Smooth muscle cell (in vitro differentiated cells): Measurements from ENCODE around the gene EIF6. TPM values are rescaled to one million over a fixed set of nuclear protein-coding genes. Genes with fewer than 3 reads are reported as not detected.

ENCODE experiments used
- DNase-seq: peaks from one replicate; lab custom pipeline; 2025; ENCODE audit not compliant: unreplicated experiment; lab: John Stamatoyannopoulos, UW
- H2AFZ ChIP-seq: fragments of 200-600 bp; sonication (generic); 2 replicates; pipeline ENCODE4 v1.6.0; 2016; ENCODE audit warnings: antibody characterized with exemption, low read depth, mild to moderate bottlenecking
- H3F3A ChIP-seq: fragments of 200-600 bp; sonication (generic); 2 replicates; pipeline ENCODE4 v1.6.0; 2017; ENCODE audit warnings: antibody characterized with exemption, low read depth
- H3K27ac ChIP-seq: fragments of 200-600 bp; sonication (generic); 2 replicates; pipeline ENCODE4 v1.5.1; 2016; ENCODE audit warnings: low read depth, mild to moderate bottlenecking
- H3K27me3 ChIP-seq: fragments of 200-600 bp; sonication (generic); 2 replicates; pipeline ENCODE4 v1.6.1; 2016; ENCODE audit warnings: low read depth, mild to moderate bottlenecking
- H3K36me3 ChIP-seq: fragments of 200-600 bp; sonication (generic); 2 replicates; pipeline ENCODE4 v1.5.1; 2016; ENCODE audit warnings: low read depth
- H3K4me1 ChIP-seq: fragments of 200-600 bp; sonication (generic); 2 replicates; pipeline ENCODE4 v1.5.1; 2016; ENCODE audit warnings: low read depth
- H3K4me2 ChIP-seq: fragments of 200-600 bp; sonication (generic); 2 replicates; pipeline ENCODE4 v1.6.0; 2016; ENCODE audit warnings: mild to moderate bottlenecking
- H3K4me3 ChIP-seq: fragments of 200-600 bp; sonication (generic); 2 replicates; pipeline ENCODE4 v1.5.1; 2016; ENCODE audit warnings: mild to moderate bottlenecking
- H3K79me2 ChIP-seq: fragments of 200-600 bp; sonication (generic); 2 replicates; pipeline ENCODE4 v1.6.0; 2016; ENCODE audit warnings: low read depth, mild to moderate bottlenecking
- H3K9ac ChIP-seq: fragments of 200-600 bp; sonication (generic); 2 replicates; pipeline ENCODE4 v1.6.0; 2016; ENCODE audit warnings: low read depth
- H3K9me3 ChIP-seq: fragments of 200-600 bp; sonication (generic); replicated peaks from 2 replicates; pipeline ENCODE4 v1.5.1; 2016; ENCODE audit warnings: low read depth
- H4K20me1 ChIP-seq: fragments of 200-600 bp; sonication (generic); 2 replicates; pipeline ENCODE4 v1.6.0; 2016; ENCODE audit warnings: low read depth
- WGBS: methylation state at CpG from one replicate; pipeline ENCODE4 v1.1.7; 2016; ENCODE audit warnings: low lambda C conversion rate; 5-methylcytosine and 5-hydroxymethylcytosine counted together
- polyA plus RNA-seq: library from polyadenylated mRNA; unstranded; fragments of >200 nt; fragmentation: Nextera tagmentation; extraction: Ambion mirVana; gene quantifications from 2 replicates; pipeline ENCODE4 v1.2.1, GENCODE V29; 2016
- total RNA-seq: library from RNA; depleted of rRNA; stranded (reverse); fragments of >200 nt; gene quantifications from 2 replicates; pipeline ENCODE4 v1.2.3, GENCODE V29; 2014
- TF ChIP-seq, protein P1 (sequence below): fragments of 200-600 bp; sonication (generic); IDR thresholded peaks from 2 replicates; pipeline ENCODE4 v1.5.1; 2017; ENCODE audit warnings: borderline replicate concordance, mild to moderate bottlenecking, antibody characterized with exemption; ENCODE audit not compliant: insufficient read depth, poor library complexity, severe bottlenecking

Gene EIF6
- total and polyA plus RNA-seq, 2 experiments from 2014 or later, result 110 to 179 TPM

DNA sequence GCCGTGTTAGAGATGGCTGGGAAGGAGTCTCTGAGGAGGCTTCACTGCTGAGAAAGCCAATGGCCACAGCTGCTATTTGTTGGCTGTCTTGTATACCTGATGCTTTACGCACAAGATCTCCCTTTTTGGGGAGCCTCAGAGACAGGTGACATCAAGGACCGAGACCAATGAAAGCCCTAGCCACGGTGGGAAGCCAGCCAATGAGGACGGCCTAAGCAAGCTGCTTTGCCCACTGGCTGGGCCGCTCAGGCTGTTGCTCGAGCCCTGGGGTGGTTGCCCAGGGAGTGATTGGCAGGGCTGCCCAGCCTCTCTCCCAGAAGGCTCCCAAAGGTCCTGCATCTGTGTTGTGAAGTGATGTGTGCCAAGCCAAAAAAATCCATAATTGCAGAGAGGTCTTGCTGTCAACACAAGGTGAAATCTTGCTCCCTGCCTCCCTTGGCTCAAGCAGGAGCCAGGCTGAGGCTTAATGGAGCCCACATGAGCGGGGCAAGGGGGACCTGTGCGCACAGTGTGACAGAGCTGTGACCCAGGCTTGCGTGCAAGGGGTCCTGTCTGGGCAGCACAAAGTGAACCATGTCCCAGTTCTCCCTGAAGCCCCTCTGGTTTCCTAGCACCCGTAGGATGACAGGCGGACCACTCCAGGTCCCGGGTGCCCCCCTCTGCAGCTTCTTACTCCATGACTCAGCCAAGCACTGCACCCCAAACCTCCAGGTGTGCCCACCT lies 11.0 kb downstream of the EIF6 start:
- Histone ChIP-seq H3K9ac (no peak overlapping the region), H3K27ac (no peak overlapping the region), H3K36me3 (no peaks in the 10 kb centered on the region), H3K4me2 (no peak overlapping the region), H3K4me1 (no peaks in the 10 kb centered on the region), H4K20me1 (peaks cover 5% of the 10 kb centered on the region), H3K27me3 (no peaks in the 10 kb centered on the region), H3K4me3 (no peak overlapping the region), H2AFZ (no peak overlapping the region), H3F3A (peaks cover 4% of the 10 kb centered on the region), H3K79me2 (peaks cover 12% of the 10 kb centered on the region), H3K9me3 (no peaks in the 10 kb centered on the region)
- 95% methylated on average over 13 of the region's 13 CpGs for WGBS
- no peak for DNase-seq
- TF ChIP-seq, protein P1, sequence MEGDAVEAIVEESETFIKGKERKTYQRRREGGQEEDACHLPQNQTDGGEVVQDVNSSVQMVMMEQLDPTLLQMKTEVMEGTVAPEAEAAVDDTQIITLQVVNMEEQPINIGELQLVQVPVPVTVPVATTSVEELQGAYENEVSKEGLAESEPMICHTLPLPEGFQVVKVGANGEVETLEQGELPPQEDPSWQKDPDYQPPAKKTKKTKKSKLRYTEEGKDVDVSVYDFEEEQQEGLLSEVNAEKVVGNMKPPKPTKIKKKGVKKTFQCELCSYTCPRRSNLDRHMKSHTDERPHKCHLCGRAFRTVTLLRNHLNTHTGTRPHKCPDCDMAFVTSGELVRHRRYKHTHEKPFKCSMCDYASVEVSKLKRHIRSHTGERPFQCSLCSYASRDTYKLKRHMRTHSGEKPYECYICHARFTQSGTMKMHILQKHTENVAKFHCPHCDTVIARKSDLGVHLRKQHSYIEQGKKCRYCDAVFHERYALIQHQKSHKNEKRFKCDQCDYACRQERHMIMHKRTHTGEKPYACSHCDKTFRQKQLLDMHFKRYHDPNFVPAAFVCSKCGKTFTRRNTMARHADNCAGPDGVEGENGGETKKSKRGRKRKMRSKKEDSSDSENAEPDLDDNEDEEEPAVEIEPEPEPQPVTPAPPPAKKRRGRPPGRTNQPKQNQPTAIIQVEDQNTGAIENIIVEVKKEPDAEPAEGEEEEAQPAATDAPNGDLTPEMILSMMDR, result no peak

DNA sequence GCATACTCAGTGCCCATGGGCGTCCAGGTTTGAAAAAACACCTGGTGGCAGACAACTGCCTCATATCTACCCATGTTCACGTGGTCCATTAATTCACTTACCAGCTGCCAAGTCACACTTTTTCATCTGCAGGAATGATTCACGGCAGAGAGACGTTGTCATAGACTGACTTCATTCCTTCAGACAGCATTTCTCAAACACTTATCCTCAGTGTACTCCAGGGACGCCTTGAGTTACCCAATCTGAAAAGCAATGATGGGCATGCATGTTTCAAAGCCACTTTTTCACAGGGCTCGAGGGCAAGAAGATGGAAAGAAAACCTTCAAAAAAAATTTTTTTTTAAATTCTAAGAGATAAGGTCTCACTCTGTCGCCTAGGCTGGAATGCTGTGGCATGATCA lies 12.7 kb downstream of the EIF6 start:
- DNase-seq, result no peak
- peaks cover 8% of the 10 kb centered on the region for H3K79me2 ChIP-seq
- H2AFZ ChIP-seq, result no peak overlapping the region
- H3K9me3 ChIP-seq, result no peaks in the 10 kb centered on the region
- H3K9ac ChIP-seq, result no peak overlapping the region
- 87% methylated on average over 7 of the region's 7 CpGs for WGBS
- no peaks in the 10 kb centered on the region for H3F3A ChIP-seq
- H3K27me3 ChIP-seq, result no peaks in the 10 kb centered on the region
- no peaks in the 10 kb centered on the region for H3K36me3 ChIP-seq
- H4K20me1 ChIP-seq, result peaks cover 5% of the 10 kb centered on the region
- no peak overlapping the region for H3K27ac ChIP-seq
- H3K4me2 ChIP-seq, result no peak overlapping the region
- TF ChIP-seq, protein P1, result no peak
- H3K4me3 ChIP-seq, result no peak overlapping the region
- H3K4me1 ChIP-seq, result no peaks in the 10 kb centered on the region

DNA sequence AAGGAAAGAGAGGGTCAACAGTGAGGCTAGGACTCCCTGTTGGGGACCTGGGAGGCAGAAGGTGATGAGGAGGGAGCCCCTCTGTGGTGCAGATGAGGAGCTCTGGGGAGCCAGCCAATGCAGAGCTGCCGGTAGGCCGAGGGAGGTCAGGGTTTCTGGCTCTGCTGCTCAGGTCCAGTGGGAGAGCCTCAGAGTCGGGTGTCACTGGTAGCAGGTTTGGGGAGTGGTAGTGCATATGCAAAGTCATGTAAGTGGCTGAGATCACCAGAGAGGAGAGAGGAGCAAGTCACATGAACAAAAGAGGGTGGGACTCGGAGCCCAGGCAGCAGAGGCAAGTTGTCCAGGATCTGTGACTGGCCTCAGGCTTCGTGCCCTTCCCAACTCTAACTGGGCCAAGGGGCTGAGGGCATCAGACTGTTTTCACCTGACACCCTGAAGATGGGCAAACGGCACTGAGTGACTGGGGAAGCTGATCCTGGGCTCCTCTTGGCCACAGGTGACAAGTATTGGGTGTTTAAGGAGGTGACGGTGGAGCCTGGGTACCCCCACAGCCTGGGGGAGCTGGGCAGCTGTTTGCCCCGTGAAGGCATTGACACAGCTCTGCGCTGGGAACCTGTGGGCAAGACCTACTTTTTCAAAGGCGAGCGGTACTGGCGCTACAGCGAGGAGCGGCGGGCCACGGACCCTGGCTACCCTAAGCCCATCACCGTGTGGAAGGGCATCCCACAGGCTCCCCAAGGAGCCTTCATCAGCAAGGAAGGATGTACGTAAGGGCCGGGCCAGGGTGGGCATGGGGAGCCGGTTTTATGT lies 13.3 kb downstream of the EIF6 start:
- Histone ChIP-seq H4K20me1 (peaks cover 5% of the 10 kb centered on the region), H2AFZ (no peak overlapping the region), H3K27me3 (no peaks in the 10 kb centered on the region), H3K4me3 (no peak overlapping the region), H3K9me3 (no peaks in the 10 kb centered on the region), H3K36me3 (no peaks in the 10 kb centered on the region), H3K27ac (no peak overlapping the region), H3K9ac (no peak overlapping the region), H3K79me2 (peaks cover 1% of the 10 kb centered on the region), H3K4me1 (no peaks in the 10 kb centered on the region), H3F3A (no peaks in the 10 kb centered on the region), H3K4me2 (no peak overlapping the region)
- WGBS, result 97% methylated on average over 20 of the region's 20 CpGs
- no peak for DNase-seq
- TF ChIP-seq, protein P1, result no peak
